ENCODE data around the gene SLC29A2. TPM values are rescaled to one million over a fixed set of nuclear protein-coding genes. Genes with fewer than 3 reads are reported as not detected.

SLC29A2 gene
- total RNA-seq, 1 experiment from 2014 or later: 7.0 TPM

- Mint-ChIP-seq H3K27ac (ENCODE audit: low read depth, unreplicated experiment) (peak overlapping the region; percentile 75), H3K4me3 (ENCODE audit: unreplicated experiment) (peak overlapping the region; percentile 93), H3K9me3 (ENCODE audit: unreplicated experiment) (no peaks in the 10 kb centered on the region), H3K4me1 (ENCODE audit: insufficient read depth, unreplicated experiment) (peaks cover 32% of the 10 kb centered on the region), H3K36me3 (ENCODE audit: insufficient read depth, unreplicated experiment) (peaks cover 41% of the 10 kb centered on the region), H3K27me3 (ENCODE audit: insufficient read depth, unreplicated experiment) (no peaks in the 10 kb centered on the region)
- no peak for DNase-seq (ENCODE audit: unreplicated experiment)
- ChIA-PET CTCF (interaction anchor here (0.9 to 2.8 kb wide), 5 partner anchors 11 to 47 kb away, joined by 3 to 18 read pairs (median 5); no protein-coding TSS in a partner anchor), POLR2A (interaction anchor here (3.6 to 5.6 kb wide), 2 partner anchors 8 to 31 kb away, joined by 32 to 73 read pairs; partner anchors contain the start of gene RIN1)
- BruUV-seq (replicated peaks): no TSS peak
- intact Hi-C loops (cut with micrococcal nuclease): no loop called here
- TF ChIP-seq CTCF (IDR thresholded peaks at IDR 0.05; ENCODE audit: unreplicated experiment): no peak
These were observed 28.4 kb downstream of the SLC29A2 start for GRCh38 chr11:66343176-66343575.

- H3K4me3 Mint-ChIP-seq (ENCODE audit: unreplicated experiment): no peak overlapping the region
These were observed 29.9 kb downstream of the SLC29A2 start for GRCh38 chr11:66341502-66342126.

GRCh38 chr11:66340596-66341501, 30.7 kb downstream of the SLC29A2 start:
- POLR2A ChIA-PET: no interaction called here
- TF ChIP-seq CTCF (IDR thresholded peaks at IDR 0.05; ENCODE audit: unreplicated experiment): no peak
- H3K36me3 Mint-ChIP-seq (ENCODE audit: insufficient read depth, unreplicated experiment): peaks cover 49% of the 10 kb centered on the region
- H3K27ac Mint-ChIP-seq (ENCODE audit: low read depth, unreplicated experiment): peak overlapping the region; percentile 57
- DNase-seq (ENCODE audit: unreplicated experiment): no peak
- H3K4me3 Mint-ChIP-seq (ENCODE audit: unreplicated experiment): no peak overlapping the region
- no peaks in the 10 kb centered on the region for H3K9me3 Mint-ChIP-seq (ENCODE audit: unreplicated experiment)
- CTCF ChIA-PET: interaction anchor here (0.6 to 2.3 kb wide), 4 partner anchors 15 to 58 kb away, joined by 3 to 7 read pairs (median 3); no protein-coding TSS in a partner anchor
- H3K27me3 Mint-ChIP-seq (ENCODE audit: insufficient read depth, unreplicated experiment): no peaks in the 10 kb centered on the region
- no TSS peak for BruUV-seq (replicated peaks)
- peaks cover 51% of the 10 kb centered on the region for H3K4me1 Mint-ChIP-seq (ENCODE audit: insufficient read depth, unreplicated experiment)
- intact Hi-C loops (cut with micrococcal nuclease): no loop called here

More at GRCh38 chr11:66341502-66342126, 29.9 kb downstream of the SLC29A2 start:
- H3K36me3 Mint-ChIP-seq (ENCODE audit: insufficient read depth, unreplicated experiment): peaks cover 44% of the 10 kb centered on the region
- no peak for TF ChIP-seq CTCF (IDR thresholded peaks at IDR 0.05; ENCODE audit: unreplicated experiment)
- intact Hi-C loops (cut with micrococcal nuclease): no loop called here
- ChIA-PET CTCF (interaction anchor here (0.6 to 1.5 kb wide), 3 partner anchors 30 to 45 kb away, joined by 3 to 8 read pairs (median 5); no protein-coding TSS in a partner anchor), POLR2A (no interaction called here)
- peaks cover 46% of the 10 kb centered on the region for H3K4me1 Mint-ChIP-seq (ENCODE audit: insufficient read depth, unreplicated experiment)
- no peaks in the 10 kb centered on the region for H3K27me3 Mint-ChIP-seq (ENCODE audit: insufficient read depth, unreplicated experiment)
- no peak for DNase-seq (ENCODE audit: unreplicated experiment)
- BruUV-seq (replicated peaks): no TSS peak
- no peaks in the 10 kb centered on the region for H3K9me3 Mint-ChIP-seq (ENCODE audit: unreplicated experiment)
- peak overlapping the region; percentile 33 for H3K27ac Mint-ChIP-seq (ENCODE audit: low read depth, unreplicated experiment)
